IMR-90 (cell line): Measurements from ENCODE around the gene GPR89B.
"Not testable (repeated sequence)": the region's sequence is repeated elsewhere in the genome, so short reads cannot be mapped to it uniquely, and the experiment has no call there.

Experiments
- CEBPB ChIP-seq: IDR thresholded peaks from 2 replicates; pipeline ENCODE4 v1.6.1; 2012; ENCODE audit warnings: low read depth, low read length, improper control_type of control experiment
- MAFK ChIP-seq: IDR thresholded peaks from 2 replicates; pipeline ENCODE4 v1.6.1; 2012; ENCODE audit warnings: low read depth, low read length, improper control_type of control experiment
- MXI1 ChIP-seq: IDR thresholded peaks from 2 replicates; pipeline ENCODE4 v1.6.1; 2012; ENCODE audit warnings: low read depth, mild to moderate bottlenecking, low read length, moderate library complexity, borderline replicate concordance
- POLR2A ChIP-seq: IDR thresholded peaks from 2 replicates; pipeline ENCODE4 v1.6.1; 2012; ENCODE audit warnings: mild to moderate bottlenecking, low read depth, low read length
- TF ChIP-seq, protein P1 (sequence below): conservative IDR thresholded peaks from 2 replicates; pipeline ENCODE4 v1.5.1; 2012; ENCODE audit warnings: mild to moderate bottlenecking, low read depth, low read length, improper control_type of control experiment
- TF ChIP-seq, protein P2 (sequence below): fragments of 150-350 bp; IDR thresholded peaks from 2 replicates; pipeline ENCODE4 v1.6.1; 2016; ENCODE audit warnings: low read depth, mild to moderate bottlenecking, low read length, moderate library complexity, borderline replicate concordance

DNA sequence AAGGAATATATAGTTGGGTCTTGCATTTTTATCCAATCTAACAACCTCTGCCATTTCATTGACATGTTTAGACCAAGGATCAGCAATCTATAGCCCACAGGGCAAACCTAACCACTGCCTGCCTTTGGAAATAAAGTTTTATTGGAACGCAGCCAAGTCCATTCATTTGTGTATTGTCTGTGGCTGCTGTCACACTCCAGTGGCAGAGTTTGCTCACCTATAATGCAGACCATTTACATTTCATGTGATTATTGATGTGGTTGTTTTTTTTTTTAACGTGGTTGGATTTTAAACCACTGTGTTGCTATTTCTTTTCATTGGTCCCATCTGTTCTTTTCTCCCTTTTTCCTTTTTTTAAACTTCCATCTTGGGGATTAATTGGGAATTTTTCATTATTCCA is 57.2 kb downstream of the GPR89B start:
- TF ChIP-seq, protein P1, sequence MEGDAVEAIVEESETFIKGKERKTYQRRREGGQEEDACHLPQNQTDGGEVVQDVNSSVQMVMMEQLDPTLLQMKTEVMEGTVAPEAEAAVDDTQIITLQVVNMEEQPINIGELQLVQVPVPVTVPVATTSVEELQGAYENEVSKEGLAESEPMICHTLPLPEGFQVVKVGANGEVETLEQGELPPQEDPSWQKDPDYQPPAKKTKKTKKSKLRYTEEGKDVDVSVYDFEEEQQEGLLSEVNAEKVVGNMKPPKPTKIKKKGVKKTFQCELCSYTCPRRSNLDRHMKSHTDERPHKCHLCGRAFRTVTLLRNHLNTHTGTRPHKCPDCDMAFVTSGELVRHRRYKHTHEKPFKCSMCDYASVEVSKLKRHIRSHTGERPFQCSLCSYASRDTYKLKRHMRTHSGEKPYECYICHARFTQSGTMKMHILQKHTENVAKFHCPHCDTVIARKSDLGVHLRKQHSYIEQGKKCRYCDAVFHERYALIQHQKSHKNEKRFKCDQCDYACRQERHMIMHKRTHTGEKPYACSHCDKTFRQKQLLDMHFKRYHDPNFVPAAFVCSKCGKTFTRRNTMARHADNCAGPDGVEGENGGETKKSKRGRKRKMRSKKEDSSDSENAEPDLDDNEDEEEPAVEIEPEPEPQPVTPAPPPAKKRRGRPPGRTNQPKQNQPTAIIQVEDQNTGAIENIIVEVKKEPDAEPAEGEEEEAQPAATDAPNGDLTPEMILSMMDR: not testable (repeated sequence)
- not testable (repeated sequence) for TF ChIP-seq POLR2A, MXI1, CEBPB, MAFK
- TF ChIP-seq, protein P2, sequence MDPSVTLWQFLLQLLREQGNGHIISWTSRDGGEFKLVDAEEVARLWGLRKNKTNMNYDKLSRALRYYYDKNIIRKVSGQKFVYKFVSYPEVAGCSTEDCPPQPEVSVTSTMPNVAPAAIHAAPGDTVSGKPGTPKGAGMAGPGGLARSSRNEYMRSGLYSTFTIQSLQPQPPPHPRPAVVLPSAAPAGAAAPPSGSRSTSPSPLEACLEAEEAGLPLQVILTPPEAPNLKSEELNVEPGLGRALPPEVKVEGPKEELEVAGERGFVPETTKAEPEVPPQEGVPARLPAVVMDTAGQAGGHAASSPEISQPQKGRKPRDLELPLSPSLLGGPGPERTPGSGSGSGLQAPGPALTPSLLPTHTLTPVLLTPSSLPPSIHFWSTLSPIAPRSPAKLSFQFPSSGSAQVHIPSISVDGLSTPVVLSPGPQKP: not testable (repeated sequence)
